Spleen (tissue), 7 donors: ENCODE data around the gene MYO1A.

Source experiments
- CTCF ChIP-seq, 11 experiments: fragments of 200-600 bp in 7 of 11; fragments of 450-650 bp in 4 of 11; sonication (generic) in 4 of 11; IDR thresholded peaks in 8 of 11; conservative IDR thresholded peaks in 3 of 11; 1 replicate in 7 of 11; 2 replicates in 4 of 11; pipeline versions ENCODE4 v1.4.0 to v1.8.0; 2016 to 2021; ENCODE audit warnings: antibody characterized with exemption in 11 of 11, inconsistent platforms in 4 of 11, mild to moderate bottlenecking in 1 of 11
- POLR2AphosphoS5 ChIP-seq, 3 donors: sonication (generic); formaldehyde crosslinking; IDR thresholded peaks; one replicate each; pipeline ENCODE4 v1.5.1; 2017; ENCODE audit warnings: antibody characterized with exemption in 3 of 3
- donor health status: DM: no; HTN: no; CAD: no; lungs with moderate emphysema.
- donor health status: DM: no; HTN: no; CAD: no.
- donor health status: DM: no; HTN: no; CAD: no.

GRCh38 chr12:56989861-56990610 is 59.9 kb downstream of the MYO1A start:
- TF ChIP-seq POLR2AphosphoS5 (IDR thresholded peaks at IDR 0.05) = no peak
- TF ChIP-seq CTCF (IDR thresholded peaks at IDR 0.05 in 8 of 11, conservative IDR thresholded peaks at IDR 0.05 in 3 of 11) = no peak
